Measurements from ENCODE around the gene LIPC.

LIPC gene

GRCh38 chr15:58525991-58526421, 94.2 kb downstream of the LIPC start:
- no peak for TF ChIP-seq CTCF (IDR thresholded peaks at IDR 0.05; ENCODE audit: insufficient read depth, missing control alignments)
- DNase-seq (ENCODE audit: insufficient read length, low spot score) (no peak), FAIRE-seq (no peak)

GRCh38 chr15:58526647-58527192, 94.9 kb downstream of the LIPC start:
- TF ChIP-seq CTCF (IDR thresholded peaks at IDR 0.05; ENCODE audit: insufficient read depth, missing control alignments), result no peak
- DNase-seq (ENCODE audit: insufficient read length, low spot score) (no peak), FAIRE-seq (no peak)

GRCh38 chr15:58527573-58528187, 95.9 kb downstream of the LIPC start:
- no peak for TF ChIP-seq CTCF (IDR thresholded peaks at IDR 0.05; ENCODE audit: insufficient read depth, missing control alignments)
- FAIRE-seq (no peak), DNase-seq (ENCODE audit: insufficient read length, low spot score) (no peak)

GRCh38 chr15:58528188-58528870, 96.5 kb downstream of the LIPC start:
- TF ChIP-seq CTCF (IDR thresholded peaks at IDR 0.05; ENCODE audit: insufficient read depth, missing control alignments), result no peak
- DNase-seq (ENCODE audit: insufficient read length, low spot score) (no peak), FAIRE-seq (no peak)

GRCh38 chr15:58529041-58529440, 97.2 kb downstream of the LIPC start:
- no peak for TF ChIP-seq CTCF (IDR thresholded peaks at IDR 0.05; ENCODE audit: insufficient read depth, missing control alignments)
- DNase-seq (ENCODE audit: insufficient read length, low spot score), result no peak
- no peak for FAIRE-seq

- TF ChIP-seq CTCF (IDR thresholded peaks at IDR 0.05; ENCODE audit: insufficient read depth, missing control alignments), result no peak
- FAIRE-seq (no peak), DNase-seq (ENCODE audit: insufficient read length, low spot score) (no peak)
Observed at GRCh38 chr15:58530056-58530590, 98.3 kb downstream of the LIPC start.

- DNase-seq (ENCODE audit: insufficient read length, low spot score) (no peak), FAIRE-seq (no peak)
- no peak for TF ChIP-seq CTCF (IDR thresholded peaks at IDR 0.05; ENCODE audit: insufficient read depth, missing control alignments)
Observed at GRCh38 chr15:58532126-58532525, 100.3 kb downstream of the LIPC start.

Data from D721Med (cell line).